SK-N-SH (cell line): ENCODE measurements around the gene STARD7. TPM values are rescaled to one million over a fixed set of nuclear protein-coding genes. Genes with fewer than 3 reads are reported as not detected.
A peak's percentile ranks its signal among the peaks of the same experiment; 100 is the strongest.

Experiments
- CTCF ChIA-PET: fragments of 300-600, 350-600 bp; formaldehyde crosslinking; extraction: SDS; loops from one replicate; lab custom pipeline; 2021; lab: Yijun Ruan, JAX
- POLR2A ChIA-PET: fragments of 350-600 bp; sonication (Branson Sonifier 250); formaldehyde crosslinking; extraction: SDS; loops from one replicate; lab custom pipeline; 2020; ENCODE audit warnings: antibody characterized with exemption, inconsistent platforms; lab: Yijun Ruan, JAX
- DNase-seq: peaks from one replicate; pipeline ENCODE4 v3.0.0; 2012
- H2AFZ ChIP-seq: fragments of 200-600 bp; sonication (generic); 2 replicates; pipeline ENCODE4 v1.8.1; 2016; ENCODE audit warnings: antibody characterized with exemption, mild to moderate bottlenecking, low read depth
- H3F3A ChIP-seq: fragments of 200-600 bp; sonication (generic); replicated peaks from 2 replicates; pipeline ENCODE3; 2016; ENCODE audit warnings: antibody characterized with exemption, mild to moderate bottlenecking; ENCODE audit not compliant: insufficient read depth
- H3K27ac ChIP-seq, 2 experiments: fragments of 200-500 bp in 1 of 2; fragments of 200-600 bp in 1 of 2; sonication (Bioruptor generic) in 1 of 2; sonication (generic), shearing (Covaris generic) in 1 of 2; 2 replicates each; pipeline versions ENCODE4 v1.5.1 to v1.6.1; 2014 to 2016; ENCODE audit warnings: low read depth in 2 of 2, inconsistent platforms in 1 of 2, low read length in 1 of 2, mild to moderate bottlenecking in 1 of 2, mixed read lengths in 1 of 2
- H3K27me3 ChIP-seq: fragments of 200-600 bp; sonication (generic), shearing (Covaris generic); 2 replicates; pipeline ENCODE4 v1.6.1; 2016; ENCODE audit warnings: mixed run types; ENCODE audit not compliant: insufficient read depth
- H3K36me3 ChIP-seq, 2 experiments: fragments of 200-500 bp in 1 of 2; fragments of 200-600 bp in 1 of 2; sonication (Bioruptor generic) in 1 of 2; sonication (generic) in 1 of 2; replicated peaks in 1 of 2; 2 replicates each; pipeline versions ENCODE3 to v1.5.1; 2014 to 2016; ENCODE audit warnings: low read length in 1 of 2, mild to moderate bottlenecking in 1 of 2; ENCODE audit not compliant: insufficient read depth in 2 of 2, control insufficient read depth in 1 of 2
- H3K4me1 ChIP-seq, 2 experiments: fragments of 200-500 bp in 1 of 2; fragments of 200-600 bp in 1 of 2; sonication (Bioruptor generic) in 1 of 2; sonication (generic), shearing (Covaris generic) in 1 of 2; 2 replicates each; pipeline versions ENCODE4 v1.5.1 to v1.6.1; 2014 to 2016; ENCODE audit warnings: low read depth in 1 of 2, low read length in 1 of 2, mixed run types in 1 of 2; ENCODE audit not compliant: insufficient read depth in 2 of 2, control insufficient read depth in 1 of 2
- H3K4me2 ChIP-seq: fragments of 200-600 bp; sonication (generic), shearing (Covaris generic); 2 replicates; pipeline ENCODE4 v1.6.1; 2017; ENCODE audit warnings: mixed run types
- H3K4me3 ChIP-seq, 2 experiments: fragments of 200-500 bp in 1 of 2; fragments of 200-600 bp in 1 of 2; sonication (Bioruptor generic) in 1 of 2; sonication (generic), shearing (Covaris generic) in 1 of 2; 2 replicates each; pipeline versions ENCODE4 v1.5.1 to v1.8.1; 2014 to 2016; ENCODE audit warnings: low read depth in 2 of 2, inconsistent platforms in 1 of 2, low read length in 1 of 2, mild to moderate bottlenecking in 1 of 2, mixed read lengths in 1 of 2, moderate library complexity in 1 of 2
- H3K79me2 ChIP-seq: fragments of 200-600 bp; sonication (generic); 2 replicates; pipeline ENCODE4 v1.8.1; 2017; ENCODE audit warnings: mild to moderate bottlenecking; ENCODE audit not compliant: insufficient read depth
- H3K9ac ChIP-seq: fragments of 200-600 bp; sonication (generic); 2 replicates; pipeline ENCODE4 v1.6.1; 2017; ENCODE audit warnings: mixed run types
- H3K9me2 ChIP-seq: fragments of 200-600 bp; sonication (generic); 2 replicates; pipeline ENCODE4 v1.6.1; 2017; ENCODE audit warnings: mixed run types
- H3K9me3 ChIP-seq: fragments of 200-600 bp; sonication (generic); 2 replicates; pipeline ENCODE4 v1.6.1; 2017; ENCODE audit warnings: mixed run types, mild to moderate bottlenecking, moderate library complexity
- H4K20me1 ChIP-seq: fragments of 200-600 bp; sonication (generic); 2 replicates; pipeline ENCODE4 v1.6.1; 2017; ENCODE audit warnings: mild to moderate bottlenecking, mixed run types; ENCODE audit not compliant: insufficient read depth
- FOSL2 ChIP-seq: IDR thresholded peaks from 2 replicates; pipeline ENCODE4 v1.4.0; 2012; ENCODE audit warnings: low read depth, mild to moderate bottlenecking, moderate library complexity, borderline replicate concordance
- FOXM1 ChIP-seq: IDR thresholded peaks from 2 replicates; pipeline ENCODE4 v1.4.0; 2012; ENCODE audit warnings: low read depth, mild to moderate bottlenecking
- GABPA ChIP-seq: IDR thresholded peaks from 2 replicates; pipeline ENCODE4 v1.4.0; 2012; ENCODE audit warnings: low read depth, mild to moderate bottlenecking
- GATA2 ChIP-seq: sonication (generic); formaldehyde crosslinking; IDR thresholded peaks from 2 replicates; pipeline ENCODE4 v1.5.0; 2020; ENCODE audit warnings: mild to moderate bottlenecking, missing genetic modification reagents
- MXI1 ChIP-seq: IDR thresholded peaks from 2 replicates; pipeline ENCODE4 v1.6.1; 2012; ENCODE audit warnings: mild to moderate bottlenecking, low read depth, low read length, improper control_type of control experiment
- RCOR1 ChIP-seq: fragments of 150-350 bp; IDR thresholded peaks from 2 replicates; pipeline ENCODE4 v1.6.1; 2017; ENCODE audit warnings: antibody characterized with exemption, low read length
- RFX5 ChIP-seq: IDR thresholded peaks from 2 replicates; pipeline ENCODE4 v1.6.1; 2012; ENCODE audit warnings: mild to moderate bottlenecking, improper control_type of control experiment, low read length
- RXRA ChIP-seq: IDR thresholded peaks from 2 replicates; pipeline ENCODE4 v1.4.0; 2012; ENCODE audit warnings: low read depth, mild to moderate bottlenecking, borderline replicate concordance
- TCF12 ChIP-seq: IDR thresholded peaks from 2 replicates; pipeline ENCODE4 v1.4.0; 2012
- WGBS: methylation state at CpG from one replicate; pipeline ENCODE4 v1.1.6; 2017; ENCODE audit warnings: low lambda C conversion rate; 5-methylcytosine and 5-hydroxymethylcytosine counted together
- polyA plus RNA-seq, 3 experiments: library from polyadenylated mRNA; depleted of rRNA; stranded (reverse); fragments of >200 nt; gene quantifications; 2 replicates each; pipeline ENCODE4 v1.2.3, GENCODE V29; 2012
- TF ChIP-seq, protein P1 (sequence below): IDR thresholded peaks from 2 replicates; pipeline ENCODE4 v1.4.0; 2012; ENCODE audit warnings: low read depth, borderline replicate concordance
- TF ChIP-seq, protein P2 (sequence below): fragments of 200-600 bp; sonication (generic); IDR thresholded peaks from 2 replicates; pipeline ENCODE4 v1.6.1; 2017; ENCODE audit warnings: antibody characterized with exemption, mild to moderate bottlenecking, moderate library complexity
- TF ChIP-seq, protein P3 (sequence below): IDR thresholded peaks from 2 replicates; pipeline ENCODE4 v1.4.0; 2012; ENCODE audit warnings: low read depth, borderline replicate concordance
- TF ChIP-seq, protein P4 (sequence below): fragments of 150-350 bp; IDR thresholded peaks from 2 replicates; pipeline ENCODE4 v1.6.1; 2016; ENCODE audit warnings: mild to moderate bottlenecking, low read depth, low read length

Gene STARD7
- polyA plus RNA-seq, 1 of the 3 experiments (the other 2 are of a cell fraction) = 36.1 TPM

DNA sequence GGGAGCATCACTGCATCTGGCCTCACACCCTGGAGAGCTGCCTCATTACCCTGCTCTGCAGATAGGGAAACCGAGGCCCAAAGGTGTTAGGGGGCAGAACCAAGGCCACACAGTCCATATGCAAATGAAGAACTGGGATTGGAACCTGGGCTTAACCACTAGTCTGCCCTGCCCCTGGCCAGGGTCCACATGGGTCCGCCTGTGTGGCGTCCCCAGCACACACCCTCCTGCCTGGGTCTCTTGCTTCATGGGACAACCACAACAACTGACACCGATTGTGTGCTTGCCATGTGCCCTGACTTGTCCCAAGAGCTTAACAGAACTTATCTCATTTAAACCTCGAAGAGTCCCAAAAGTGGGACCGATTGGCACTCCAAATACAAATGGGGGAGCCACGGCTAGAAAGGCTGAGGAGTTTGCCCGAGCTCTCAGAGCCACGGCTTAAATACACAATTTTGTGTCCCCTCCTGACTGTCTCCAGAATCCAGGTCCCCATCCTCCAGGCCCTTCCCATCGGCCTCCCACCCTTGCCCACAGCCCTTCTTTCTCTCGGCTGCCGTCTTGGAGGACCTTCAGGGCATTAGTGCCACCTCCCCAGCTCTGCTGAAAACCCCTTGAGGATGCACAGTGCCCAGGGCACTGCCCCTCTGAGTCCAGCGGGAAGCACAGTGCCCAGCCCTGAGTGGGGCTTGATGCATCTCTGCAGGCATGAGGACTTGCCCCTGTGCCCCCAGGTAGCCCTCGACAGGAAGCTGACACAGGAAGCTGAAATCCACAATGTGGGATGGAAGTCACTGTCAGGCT, 57.6 kb downstream of the STARD7 start:
- Histone ChIP-seq H3K27me3 (no peaks in the 10 kb centered on the region), H3K36me3 (no peaks in the 10 kb centered on the region), H3K4me1 (peaks cover 30 to 42% of the 10 kb centered on the region in 2 experiments), H3K4me2 (no peak overlapping the region), H3K4me3 (no peak overlapping the region), H3K9ac (no peak overlapping the region), H3K9me2 (no peaks in the 10 kb centered on the region), H3K27ac (no peak overlapping the region), H3F3A (peaks cover 29% of the 10 kb centered on the region), H2AFZ (no peak overlapping the region), H3K9me3 (no peaks in the 10 kb centered on the region), H3K79me2 (peaks cover 6% of the 10 kb centered on the region; the same call in 1 of the 2 replicates), H4K20me1 (no peaks in the 10 kb centered on the region)
- TF ChIP-seq, protein P1, sequence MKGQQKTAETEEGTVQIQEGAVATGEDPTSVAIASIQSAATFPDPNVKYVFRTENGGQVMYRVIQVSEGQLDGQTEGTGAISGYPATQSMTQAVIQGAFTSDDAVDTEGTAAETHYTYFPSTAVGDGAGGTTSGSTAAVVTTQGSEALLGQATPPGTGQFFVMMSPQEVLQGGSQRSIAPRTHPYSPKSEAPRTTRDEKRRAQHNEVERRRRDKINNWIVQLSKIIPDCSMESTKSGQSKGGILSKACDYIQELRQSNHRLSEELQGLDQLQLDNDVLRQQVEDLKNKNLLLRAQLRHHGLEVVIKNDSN = no peak
- TF ChIP-seq FOSL2 = no peak
- no peak for TF ChIP-seq FOXM1
- no peak for TF ChIP-seq RXRA
- TF ChIP-seq RCOR1 = no peak
- CTCF ChIA-PET = interaction anchor here (1.5 to 7.0 kb wide), 4 partner anchors 12 to 158 kb away, joined by 6 to 49 read pairs (median 20); partner anchors contain the start of genes ADRA2B and ASTL
- POLR2A ChIA-PET = interaction anchor here (0.6 to 0.7 kb wide), 2 partner anchors 39 to 131 kb away, joined by 4 read pairs; no protein-coding TSS in a partner anchor
- peak; percentile 3 for DNase-seq
- WGBS = 94% methylated on average over 7 of the region's 14 CpGs

DNA sequence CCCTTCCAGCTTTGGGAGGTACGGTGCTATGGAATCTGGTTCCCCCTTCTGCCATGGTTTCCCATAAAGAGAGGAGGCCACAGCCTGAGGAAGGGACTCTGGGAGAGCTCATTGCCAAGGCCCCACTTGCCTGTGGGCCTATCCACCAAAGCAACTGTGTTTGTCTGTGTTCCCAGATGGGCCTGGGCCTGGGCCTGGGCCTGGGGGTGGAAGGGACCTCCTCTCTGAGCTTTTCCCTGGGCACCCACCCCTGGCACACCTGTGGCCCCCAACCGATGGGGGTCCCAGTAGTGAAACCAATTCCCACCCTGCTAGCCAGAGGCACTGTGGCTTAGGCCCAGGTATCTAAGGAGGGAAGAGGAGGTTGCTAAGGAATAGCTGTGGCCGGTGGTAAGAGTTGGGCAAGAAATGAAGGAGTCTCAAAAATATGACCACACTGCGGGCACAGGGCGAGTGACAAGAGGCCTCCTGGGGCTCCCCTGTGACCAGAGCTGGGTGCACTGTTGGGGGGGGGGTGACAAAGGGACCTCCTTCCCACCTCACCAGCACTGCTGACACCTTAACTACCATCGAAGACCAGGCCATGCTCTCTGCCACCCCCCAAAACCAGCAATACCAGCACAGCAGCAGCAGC, 58.5 kb downstream of the STARD7 start:
- POLR2A ChIA-PET = interaction anchor here (0.7 kb wide), 1 partner anchor 40 kb away, joined by 4 read pairs; no protein-coding TSS in a partner anchor
- Histone ChIP-seq H3F3A (peaks cover 29% of the 10 kb centered on the region), H3K9me2 (no peaks in the 10 kb centered on the region), H3K9ac (no peak overlapping the region), H3K27me3 (no peaks in the 10 kb centered on the region), H3K4me1 (peaks cover 33 to 48% of the 10 kb centered on the region in 2 experiments), H3K4me2 (no peak overlapping the region), H3K36me3 (no peaks in the 10 kb centered on the region), H4K20me1 (no peaks in the 10 kb centered on the region), H3K79me2 (peaks cover 12% of the 10 kb centered on the region; the same call in 1 of the 2 replicates), H3K9me3 (no peaks in the 10 kb centered on the region), H2AFZ (no peak overlapping the region), H3K27ac (no peak overlapping the region), H3K4me3 (no peak overlapping the region)
- CTCF ChIA-PET = interaction anchor here (0.8 to 7.0 kb wide), 4 partner anchors 11 to 157 kb away, joined by 3 to 49 read pairs (median 12); partner anchors contain the start of genes ADRA2B and ASTL
- DNase-seq = no peak
- 88% methylated on average over 6 of the region's 6 CpGs for WGBS
- TF ChIP-seq, protein P2, sequence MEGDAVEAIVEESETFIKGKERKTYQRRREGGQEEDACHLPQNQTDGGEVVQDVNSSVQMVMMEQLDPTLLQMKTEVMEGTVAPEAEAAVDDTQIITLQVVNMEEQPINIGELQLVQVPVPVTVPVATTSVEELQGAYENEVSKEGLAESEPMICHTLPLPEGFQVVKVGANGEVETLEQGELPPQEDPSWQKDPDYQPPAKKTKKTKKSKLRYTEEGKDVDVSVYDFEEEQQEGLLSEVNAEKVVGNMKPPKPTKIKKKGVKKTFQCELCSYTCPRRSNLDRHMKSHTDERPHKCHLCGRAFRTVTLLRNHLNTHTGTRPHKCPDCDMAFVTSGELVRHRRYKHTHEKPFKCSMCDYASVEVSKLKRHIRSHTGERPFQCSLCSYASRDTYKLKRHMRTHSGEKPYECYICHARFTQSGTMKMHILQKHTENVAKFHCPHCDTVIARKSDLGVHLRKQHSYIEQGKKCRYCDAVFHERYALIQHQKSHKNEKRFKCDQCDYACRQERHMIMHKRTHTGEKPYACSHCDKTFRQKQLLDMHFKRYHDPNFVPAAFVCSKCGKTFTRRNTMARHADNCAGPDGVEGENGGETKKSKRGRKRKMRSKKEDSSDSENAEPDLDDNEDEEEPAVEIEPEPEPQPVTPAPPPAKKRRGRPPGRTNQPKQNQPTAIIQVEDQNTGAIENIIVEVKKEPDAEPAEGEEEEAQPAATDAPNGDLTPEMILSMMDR = no peak
- TF ChIP-seq RFX5 (no peak), GABPA (no peak), MXI1 (no peak), RCOR1 (no peak), TCF12 (no peak), GATA2 (CRISPR knock-in tag) (no peak), FOSL2 (no peak)
- TF ChIP-seq, protein P3, sequence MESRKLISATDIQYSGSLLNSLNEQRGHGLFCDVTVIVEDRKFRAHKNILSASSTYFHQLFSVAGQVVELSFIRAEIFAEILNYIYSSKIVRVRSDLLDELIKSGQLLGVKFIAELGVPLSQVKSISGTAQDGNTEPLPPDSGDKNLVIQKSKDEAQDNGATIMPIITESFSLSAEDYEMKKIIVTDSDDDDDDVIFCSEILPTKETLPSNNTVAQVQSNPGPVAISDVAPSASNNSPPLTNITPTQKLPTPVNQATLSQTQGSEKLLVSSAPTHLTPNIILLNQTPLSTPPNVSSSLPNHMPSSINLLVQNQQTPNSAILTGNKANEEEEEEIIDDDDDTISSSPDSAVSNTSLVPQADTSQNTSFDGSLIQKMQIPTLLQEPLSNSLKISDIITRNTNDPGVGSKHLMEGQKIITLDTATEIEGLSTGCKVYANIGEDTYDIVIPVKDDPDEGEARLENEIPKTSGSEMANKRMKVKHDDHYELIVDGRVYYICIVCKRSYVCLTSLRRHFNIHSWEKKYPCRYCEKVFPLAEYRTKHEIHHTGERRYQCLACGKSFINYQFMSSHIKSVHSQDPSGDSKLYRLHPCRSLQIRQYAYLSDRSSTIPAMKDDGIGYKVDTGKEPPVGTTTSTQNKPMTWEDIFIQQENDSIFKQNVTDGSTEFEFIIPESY = no peak
- TF ChIP-seq, protein P1 = no peak
- TF ChIP-seq, protein P4, sequence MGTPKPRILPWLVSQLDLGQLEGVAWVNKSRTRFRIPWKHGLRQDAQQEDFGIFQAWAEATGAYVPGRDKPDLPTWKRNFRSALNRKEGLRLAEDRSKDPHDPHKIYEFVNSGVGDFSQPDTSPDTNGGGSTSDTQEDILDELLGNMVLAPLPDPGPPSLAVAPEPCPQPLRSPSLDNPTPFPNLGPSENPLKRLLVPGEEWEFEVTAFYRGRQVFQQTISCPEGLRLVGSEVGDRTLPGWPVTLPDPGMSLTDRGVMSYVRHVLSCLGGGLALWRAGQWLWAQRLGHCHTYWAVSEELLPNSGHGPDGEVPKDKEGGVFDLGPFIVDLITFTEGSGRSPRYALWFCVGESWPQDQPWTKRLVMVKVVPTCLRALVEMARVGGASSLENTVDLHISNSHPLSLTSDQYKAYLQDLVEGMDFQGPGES = no peak
